Fibroblast of upper back skin (primary cell): Measurements from ENCODE around the gene C16orf46.
"Not testable (repeated sequence)": the region's sequence is repeated elsewhere in the genome, so short reads cannot be mapped to it uniquely, and the experiment has no call there.

ENCODE experiments used
- DNase-seq: peaks from one replicate; pipeline ENCODE4 v3.0.0-alpha.2; 2013

Gene C16orf46, protein sequence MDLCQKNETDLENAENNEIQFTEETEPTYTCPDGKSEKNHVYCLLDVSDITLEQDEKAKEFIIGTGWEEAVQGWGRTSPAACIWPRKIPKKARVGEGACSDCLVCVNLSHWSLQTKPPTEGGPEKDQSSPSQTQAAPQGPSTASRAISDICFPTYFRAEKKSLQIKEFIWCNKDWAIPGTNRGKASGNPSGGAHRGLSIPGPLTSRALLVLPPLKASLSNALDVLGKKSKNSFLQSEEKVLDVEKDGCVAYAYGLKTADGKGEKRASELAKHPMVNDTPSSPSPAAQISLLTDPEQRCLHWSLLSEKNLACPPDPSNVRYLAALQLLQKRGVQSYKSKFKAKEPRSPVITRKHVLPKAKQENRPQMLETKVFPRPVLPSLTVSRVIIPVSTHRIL

GRCh38 chr16:81077076-81077940 lies at the start of gene C16orf46:
C16orf46 (minus strand) TSS chr16:81077238; CDS start chr16:81063955, 13,283 bp downstream.
- peak; percentile 94 for DNase-seq

DNA sequence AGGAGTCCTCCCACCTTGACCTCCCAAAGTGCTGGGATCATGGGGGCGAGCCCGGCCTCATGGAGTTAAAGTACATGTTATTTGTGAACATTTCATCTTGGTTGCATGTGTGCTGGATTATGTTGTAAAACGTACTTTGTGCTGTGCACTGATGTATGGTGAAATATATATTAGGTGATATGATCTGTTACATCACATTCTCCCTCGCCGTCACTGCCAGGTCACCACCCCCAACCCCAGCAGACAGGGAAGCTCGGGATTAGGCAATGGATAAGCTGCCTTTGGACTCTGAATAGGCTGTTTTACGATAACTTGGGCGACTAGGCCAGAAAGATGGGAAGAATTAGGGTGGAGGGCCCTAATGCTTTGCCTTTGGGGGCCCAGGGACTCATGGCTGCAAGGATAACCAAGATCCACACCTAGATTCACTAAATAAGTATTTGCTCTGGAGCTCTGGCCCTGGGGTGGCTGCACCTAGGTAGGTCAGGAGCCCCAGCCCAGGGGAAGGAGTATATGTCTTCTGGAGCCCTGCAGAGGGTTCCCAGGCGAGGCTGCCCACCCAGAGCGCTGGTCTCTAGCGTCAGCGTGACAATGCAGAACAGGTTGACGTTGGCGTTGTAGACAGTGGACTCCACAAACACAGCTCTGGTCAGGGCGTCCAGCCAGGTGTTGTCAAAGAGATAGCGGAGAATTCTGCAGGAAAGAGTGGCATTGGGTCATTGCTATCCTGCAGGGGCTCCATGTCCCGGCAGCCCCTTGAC lies 46.2 kb upstream of the C16orf46 start:
- DNase-seq = no peak

DNA sequence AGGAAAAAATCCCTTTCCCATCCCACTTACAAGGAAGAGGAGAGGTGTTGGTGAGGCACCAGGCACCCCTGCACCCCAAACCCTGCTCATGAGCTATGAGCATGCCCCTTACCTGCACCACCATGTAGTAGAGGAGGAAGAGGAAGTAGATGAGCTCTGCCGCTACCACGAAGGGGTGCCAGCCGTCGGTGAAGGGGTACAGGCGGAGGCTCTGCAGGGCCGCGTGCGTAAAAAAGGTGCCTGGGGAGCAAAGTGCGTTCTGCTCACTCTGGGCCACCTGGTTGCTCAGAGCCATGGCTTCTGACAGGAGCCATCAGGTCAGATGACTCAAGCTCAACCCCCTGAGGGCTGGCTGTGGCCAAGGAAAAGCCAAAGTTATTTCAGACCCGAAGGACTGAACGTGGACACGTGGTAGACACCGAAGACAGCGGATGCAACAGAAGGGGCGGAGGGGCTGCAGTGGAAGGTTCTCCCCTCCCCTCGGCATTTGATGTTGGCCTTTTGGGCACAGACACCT lies 44.5 kb upstream of the C16orf46 start:
- no peak for DNase-seq

DNA sequence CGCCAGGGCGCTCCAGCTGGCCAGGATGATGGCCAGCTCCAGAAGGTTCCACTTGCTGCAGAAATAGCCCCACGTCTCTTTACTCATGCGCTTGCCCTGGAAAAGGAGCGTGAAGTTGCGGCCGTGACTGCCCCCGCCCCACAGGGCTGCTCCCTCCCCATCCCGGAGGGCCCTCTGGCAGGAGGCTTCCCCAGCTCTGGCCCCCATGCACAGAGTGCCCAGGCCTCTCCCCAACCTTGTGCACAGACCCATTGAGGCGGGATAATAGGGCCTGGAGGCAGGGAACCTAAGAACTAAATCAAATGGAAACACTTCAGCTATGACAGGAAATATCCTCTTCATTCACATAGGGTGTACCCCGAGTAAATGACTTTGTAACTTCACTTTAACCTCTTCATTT lies 40.4 kb upstream of the C16orf46 start:
- DNase-seq = no peak

DNA sequence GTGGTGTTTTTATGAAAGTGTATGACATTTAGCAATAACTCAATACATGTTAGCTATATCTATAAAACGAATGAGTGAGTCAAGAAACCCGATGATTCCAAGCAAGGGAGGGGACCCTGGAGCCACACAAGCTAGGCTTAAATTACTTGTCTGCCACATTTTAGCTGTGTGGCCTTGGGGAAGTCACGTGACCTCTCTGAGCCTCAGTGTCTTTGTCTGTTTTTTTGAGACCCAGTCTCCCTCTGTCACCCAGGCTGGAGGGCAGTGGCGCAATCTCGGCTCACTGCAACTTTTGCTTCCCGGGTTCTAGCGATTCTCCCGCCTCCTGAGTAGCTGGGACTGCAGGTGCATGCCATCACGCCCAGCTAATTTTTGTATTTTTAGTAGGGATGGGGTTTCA lies 39.2 kb upstream of the C16orf46 start:
- no peak for DNase-seq

- DNase-seq = no peak
Measured at GRCh38 chr16:81112453-81112852, 35.4 kb upstream of the C16orf46 start.

- not testable (repeated sequence) for DNase-seq
Measured at GRCh38 chr16:81109274-81109673, 32.2 kb upstream of the C16orf46 start.

DNA sequence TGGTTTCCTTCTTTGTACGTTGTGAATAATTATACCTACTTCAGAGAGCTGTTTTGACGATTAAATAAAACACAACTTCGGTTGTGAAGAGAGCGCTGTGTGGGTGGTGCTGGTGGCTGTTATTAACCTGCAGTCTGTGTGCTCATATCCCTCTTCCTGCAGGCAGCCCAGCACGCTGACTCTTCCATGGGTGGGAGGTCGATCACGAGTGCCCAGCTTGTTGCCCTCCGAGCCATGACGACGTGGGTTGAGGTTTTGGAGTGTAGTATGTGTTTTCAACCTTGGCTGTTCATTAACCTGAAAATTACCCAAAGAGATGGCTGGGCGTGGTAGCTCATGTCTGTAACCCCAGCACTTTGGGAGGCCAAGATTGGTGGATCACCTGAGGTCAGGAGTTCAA lies 30.5 kb upstream of the C16orf46 start:
- no peak for DNase-seq

DNA sequence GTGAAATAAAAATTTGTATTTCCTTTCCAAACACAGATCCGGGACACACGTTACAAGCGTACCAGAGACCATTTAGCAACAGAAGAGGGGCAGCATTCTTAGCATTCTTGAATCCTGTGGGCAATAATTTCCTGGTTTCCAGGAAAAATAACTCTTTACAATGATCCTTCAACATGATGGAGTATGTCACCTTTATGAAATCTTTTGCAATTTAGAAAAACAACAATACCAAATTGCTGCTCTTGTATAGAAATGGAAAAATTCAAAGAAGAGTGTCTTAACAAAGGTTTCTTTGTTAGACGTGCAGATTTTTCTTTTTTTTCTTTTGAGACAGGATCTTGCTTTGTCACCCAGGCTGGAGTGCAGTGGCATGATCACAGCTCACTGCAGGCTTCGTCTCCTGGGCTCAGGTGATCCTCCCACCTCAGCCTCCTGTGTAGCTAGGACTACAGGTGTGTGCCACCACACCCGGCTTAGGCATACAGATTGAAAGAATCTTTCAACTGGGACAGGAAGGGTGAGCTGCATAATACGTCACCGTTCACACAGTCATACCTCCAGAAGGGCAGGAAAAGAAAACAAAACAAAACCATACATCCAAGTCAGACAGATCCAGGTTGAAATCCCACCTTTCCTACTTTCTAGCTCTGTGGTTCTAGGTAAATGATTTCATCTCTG lies 29.9 kb upstream of the C16orf46 start:
- DNase-seq = no peak

GRCh38 chr16:81105946-81106345 lies 28.9 kb upstream of the C16orf46 start:
- DNase-seq = no peak

GRCh38 chr16:81101702-81102101 lies 24.7 kb upstream of the C16orf46 start:
- no peak for DNase-seq

DNA sequence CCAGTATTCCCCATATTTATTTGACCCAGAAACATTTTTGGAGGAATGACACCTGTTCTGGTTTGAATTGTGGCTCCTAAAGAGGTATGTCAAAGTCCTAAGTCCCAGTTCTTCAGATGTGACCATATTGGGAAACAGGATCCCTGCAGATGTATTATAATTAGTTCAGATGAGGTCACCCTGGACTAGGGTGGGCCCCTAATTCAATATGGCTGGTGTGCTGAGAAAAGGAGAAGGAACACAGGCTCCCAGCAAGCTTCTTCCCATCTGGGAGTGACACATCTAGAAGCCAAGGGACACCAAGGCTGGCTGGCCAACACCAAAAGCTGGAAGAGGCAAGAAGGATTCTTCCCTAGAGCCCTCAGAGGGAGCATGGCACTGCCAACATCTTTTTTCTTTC lies 22.9 kb upstream of the C16orf46 start:
- DNase-seq = no peak

GRCh38 chr16:81097230-81097629 lies 20.2 kb upstream of the C16orf46 start:
- no peak for DNase-seq

DNA sequence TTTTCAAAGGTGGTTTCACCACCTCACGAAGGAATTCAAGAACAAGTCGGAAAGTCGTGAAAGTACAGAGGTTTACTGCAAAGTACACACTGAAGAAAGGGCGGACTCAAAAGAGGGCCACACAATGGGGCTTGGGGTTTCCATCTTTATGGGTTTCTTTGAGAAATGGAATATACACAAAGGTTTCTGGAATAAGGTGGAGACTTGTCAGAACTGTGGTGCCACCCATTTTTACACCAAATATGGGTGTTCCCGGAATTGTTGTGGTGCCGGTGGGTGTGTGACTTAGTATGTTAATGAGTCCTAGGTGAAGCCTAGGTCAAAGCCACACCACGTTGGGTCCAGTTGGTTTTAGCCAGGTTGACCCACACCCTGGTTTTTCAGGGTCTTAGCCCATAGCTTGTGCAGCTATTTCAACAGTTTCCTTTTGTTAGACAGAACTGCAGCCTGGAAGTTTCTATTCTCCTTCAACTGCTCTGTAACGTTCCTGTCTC lies 19.7 kb upstream of the C16orf46 start:
- no peak for DNase-seq

DNA sequence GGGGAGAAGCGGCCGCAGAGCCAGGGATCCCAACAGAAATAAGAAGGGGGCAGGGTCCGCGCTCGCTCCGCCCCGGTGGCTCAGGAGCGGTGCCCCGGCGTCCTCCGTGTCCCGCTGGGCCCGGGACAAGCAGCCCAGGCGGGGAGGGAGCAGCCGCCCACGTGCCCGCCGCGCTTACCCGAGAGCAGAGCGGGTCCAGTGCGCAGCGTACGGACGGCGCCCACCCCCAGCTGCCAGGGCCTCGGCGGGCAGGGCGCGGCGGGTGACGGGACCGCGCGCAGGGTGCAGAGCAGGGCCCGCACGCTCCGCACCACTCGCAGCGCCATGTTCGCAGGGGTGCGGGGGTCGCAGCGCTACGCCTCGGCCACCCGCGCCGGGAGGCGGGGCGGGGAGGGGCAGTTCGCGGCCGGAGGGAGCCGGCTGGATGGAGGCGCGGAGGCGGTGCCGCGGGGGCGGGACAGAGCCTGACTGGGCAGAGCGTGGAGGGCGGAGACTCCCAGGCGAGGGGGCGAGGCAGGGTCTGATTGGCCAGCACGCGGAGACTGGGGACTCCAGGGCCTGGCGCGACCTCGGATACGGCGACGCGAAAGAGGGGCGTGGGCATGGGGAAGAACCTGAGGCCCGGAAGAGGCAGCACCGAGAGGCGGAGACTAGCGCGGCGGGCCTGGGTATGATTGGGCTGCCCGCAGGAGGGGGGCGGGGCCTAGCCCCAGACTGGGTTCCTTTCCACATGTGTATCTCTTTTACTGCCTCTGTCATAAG lies 19.1 kb upstream of the C16orf46 start, which contains the start of gene GCSH:
TSS of gene GCSH (minus strand) at position 443 of the 762 bp plus-strand sequence. CDS start at position 326, 117 bp downstream.
- DNase-seq = peak; percentile 98

DNA sequence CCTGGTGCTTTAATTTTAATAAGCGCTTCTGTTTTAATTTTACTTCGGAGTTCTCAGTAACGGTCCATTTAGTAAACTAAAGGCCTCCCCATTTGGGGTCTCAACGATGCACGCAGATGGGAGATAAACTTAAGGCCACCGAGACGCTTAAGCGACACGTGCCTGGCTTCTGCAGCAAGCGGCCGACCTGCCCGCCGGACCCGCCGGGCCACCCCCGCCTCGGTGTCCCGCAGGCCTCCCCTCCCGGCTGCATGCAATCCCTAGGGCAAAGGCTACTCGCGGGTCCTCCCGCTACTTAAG lies 18.6 kb upstream of the C16orf46 start:
- DNase-seq = no peak

DNA sequence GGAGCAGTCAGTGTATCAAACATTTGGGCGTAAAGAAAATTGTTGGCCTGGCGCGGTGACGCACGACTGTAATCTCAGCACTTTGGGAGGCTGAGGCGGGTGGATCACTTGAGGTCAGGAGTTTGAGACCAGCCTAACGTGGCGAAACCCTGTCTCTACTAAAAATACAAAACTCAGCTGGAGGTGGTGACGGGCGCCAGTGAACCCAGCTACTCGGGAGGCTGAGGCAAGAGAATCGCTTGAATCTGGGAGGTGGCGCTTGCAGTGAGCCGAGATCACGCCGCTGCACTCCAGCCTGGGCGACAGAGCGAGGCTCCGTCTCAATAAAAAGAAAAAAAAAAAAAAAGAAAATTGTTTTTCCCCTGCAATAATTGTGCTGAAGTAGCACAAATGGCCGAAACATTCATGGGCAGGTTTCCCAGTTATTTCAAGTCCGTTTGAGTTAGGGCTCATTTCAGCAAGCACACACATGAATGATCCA lies 17.8 kb upstream of the C16orf46 start:
- DNase-seq = peak; percentile 12

GRCh38 chr16:81088836-81089235 lies 11.8 kb upstream of the C16orf46 start:
- no peak for DNase-seq

- no peak for DNase-seq
Measured at GRCh38 chr16:81081014-81081413, 4.0 kb upstream of the C16orf46 start.

GRCh38 chr16:81080233-81080632 lies 3.2 kb upstream of the C16orf46 start:
- no peak for DNase-seq

GRCh38 chr16:81076566-81077075 lies 417 bp downstream of the C16orf46 start:
- peak; percentile 75 for DNase-seq
